Measurements from ENCODE around the gene ATP4A.
"Not testable (repeated sequence)": the region's sequence is repeated elsewhere in the genome, so short reads cannot be mapped to it uniquely, and the experiment has no call there.

The ATP4A gene

DNA sequence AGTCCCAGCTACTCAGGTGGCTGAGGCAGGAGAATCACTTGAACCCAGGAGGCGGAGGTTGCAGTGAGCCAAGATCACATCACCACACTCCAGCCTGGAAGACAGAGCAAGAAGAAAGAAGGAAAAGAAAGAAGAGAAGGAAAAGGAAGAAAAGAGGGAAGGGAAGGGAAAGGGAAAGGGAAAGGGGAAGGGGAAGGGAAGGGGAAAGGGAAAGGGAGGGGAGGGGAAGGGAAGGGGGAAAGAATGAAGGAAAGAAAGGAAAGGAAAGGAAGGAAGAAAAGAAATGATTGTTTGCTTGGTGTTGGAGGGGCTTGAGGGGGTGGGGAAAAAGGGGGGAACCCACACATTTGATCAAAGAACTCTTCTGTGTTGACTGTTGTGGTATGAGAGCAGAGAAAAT lies 32.5 kb upstream of the ATP4A start:
- Histone ChIP-seq H3K4me3 (ENCODE audit: low read length in 2 of 2) (no peak overlapping the region), H3K9me3 (ENCODE audit: control insufficient read depth in 2 of 2, low read length in 2 of 2) (no peaks in the 10 kb centered on the region), H3K9ac (ENCODE audit: low read length in 2 of 2) (no peak overlapping the region), H3K4me1 (ENCODE audit: control insufficient read depth, insufficient read depth, low read length) (no peaks in the 10 kb centered on the region), H3K36me3 (ENCODE audit: control insufficient read depth in 2 of 2, insufficient read depth in 2 of 2, low read length in 2 of 2) (no peaks in the 10 kb centered on the region), H3K27ac (ENCODE audit: low read length) (no peak overlapping the region), H3K27me3 (ENCODE audit: control insufficient read depth in 1 of 2, insufficient read depth in 2 of 2, low read length in 2 of 2) (peaks cover 0 to 2% of the 10 kb centered on the region in 2 donors)

DNA sequence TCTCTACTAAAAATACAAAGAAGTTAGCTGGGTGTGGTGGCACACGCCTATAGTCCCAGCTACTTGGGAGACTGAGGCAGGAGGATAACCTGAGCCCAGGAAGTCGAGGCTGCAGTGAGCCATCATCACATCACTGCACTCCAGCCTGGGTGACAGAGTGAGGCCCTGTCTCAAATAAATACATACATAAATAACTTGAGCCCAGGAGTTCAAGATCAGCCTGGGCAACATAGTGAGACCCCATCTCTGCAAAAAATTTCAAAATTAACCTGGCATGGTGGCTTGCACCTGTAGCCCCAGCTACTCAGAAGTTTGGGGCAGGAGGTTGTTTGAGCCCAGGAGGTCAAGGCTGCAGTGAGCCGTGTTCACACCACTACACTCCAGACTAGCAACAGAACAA lies 31.6 kb upstream of the ATP4A start:
- not testable (repeated sequence) for H3K9ac ChIP-seq (ENCODE audit: low read length in 2 of 2); H3K9me3 ChIP-seq (ENCODE audit: control insufficient read depth in 2 of 2, low read length in 2 of 2); H3K27ac ChIP-seq (ENCODE audit: low read length); H3K36me3 ChIP-seq (ENCODE audit: control insufficient read depth in 2 of 2, insufficient read depth in 2 of 2, low read length in 2 of 2); H3K27me3 ChIP-seq (ENCODE audit: control insufficient read depth in 1 of 2, insufficient read depth in 2 of 2, low read length in 2 of 2); H3K4me3 ChIP-seq (ENCODE audit: low read length in 2 of 2); H3K4me1 ChIP-seq (ENCODE audit: control insufficient read depth, insufficient read depth, low read length)

DNA sequence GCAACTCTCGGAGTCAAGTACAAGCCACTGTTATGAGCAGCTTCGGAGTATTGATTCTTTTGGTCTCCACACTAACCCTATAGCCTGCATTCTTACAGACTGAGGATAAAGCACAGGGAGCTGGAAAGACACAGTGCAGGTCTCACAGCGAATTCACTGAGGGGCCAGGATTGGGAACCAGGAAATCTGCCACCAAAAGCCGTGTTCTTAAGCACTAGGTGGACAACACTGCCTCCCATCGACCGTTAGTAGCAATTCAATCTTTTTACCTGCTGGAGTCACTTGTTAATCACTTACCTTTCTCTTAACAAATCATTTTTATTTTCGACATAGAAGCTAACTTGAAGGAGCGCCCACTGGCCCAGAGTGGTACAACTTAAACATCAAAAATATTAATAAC lies 28.8 kb upstream of the ATP4A start:
- Histone ChIP-seq H3K9ac (ENCODE audit: low read length in 2 of 2) (no peak overlapping the region), H3K36me3 (ENCODE audit: control insufficient read depth in 2 of 2, insufficient read depth in 2 of 2, low read length in 2 of 2) (no peaks in the 10 kb centered on the region), H3K9me3 (ENCODE audit: control insufficient read depth in 2 of 2, low read length in 2 of 2) (no peaks in the 10 kb centered on the region), H3K27ac (ENCODE audit: low read length) (no peak overlapping the region), H3K4me3 (ENCODE audit: low read length in 2 of 2) (no peak overlapping the region), H3K27me3 (ENCODE audit: control insufficient read depth in 1 of 2, insufficient read depth in 2 of 2, low read length in 2 of 2) (peaks cover 2 to 5% of the 10 kb centered on the region in 2 donors), H3K4me1 (ENCODE audit: control insufficient read depth, insufficient read depth, low read length) (no peaks in the 10 kb centered on the region)

DNA sequence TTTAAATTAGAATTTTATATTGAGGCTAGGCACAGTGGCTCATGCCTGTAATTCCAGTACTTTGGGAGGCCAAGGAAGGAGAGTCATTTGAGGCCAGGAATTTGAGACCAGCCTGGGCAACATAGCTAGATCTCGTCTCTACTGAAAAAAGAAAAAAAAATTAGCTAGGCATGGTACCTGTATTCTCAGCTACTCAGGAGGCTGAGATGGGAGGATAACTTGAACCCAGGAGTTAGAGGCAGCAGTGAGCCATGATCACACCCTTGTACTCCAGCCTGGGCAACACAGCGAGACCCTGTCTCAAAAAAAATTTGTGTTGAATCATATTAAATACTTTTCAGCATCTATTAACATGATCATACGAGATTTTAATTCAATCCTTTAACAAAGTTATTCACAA lies 27.4 kb upstream of the ATP4A start:
- H3K36me3 ChIP-seq (ENCODE audit: control insufficient read depth in 2 of 2, insufficient read depth in 2 of 2, low read length in 2 of 2) = no peaks in the 10 kb centered on the region
- peaks cover 5 to 6% of the 10 kb centered on the region in 2 donors for H3K27me3 ChIP-seq (ENCODE audit: control insufficient read depth in 1 of 2, insufficient read depth in 2 of 2, low read length in 2 of 2)

DNA sequence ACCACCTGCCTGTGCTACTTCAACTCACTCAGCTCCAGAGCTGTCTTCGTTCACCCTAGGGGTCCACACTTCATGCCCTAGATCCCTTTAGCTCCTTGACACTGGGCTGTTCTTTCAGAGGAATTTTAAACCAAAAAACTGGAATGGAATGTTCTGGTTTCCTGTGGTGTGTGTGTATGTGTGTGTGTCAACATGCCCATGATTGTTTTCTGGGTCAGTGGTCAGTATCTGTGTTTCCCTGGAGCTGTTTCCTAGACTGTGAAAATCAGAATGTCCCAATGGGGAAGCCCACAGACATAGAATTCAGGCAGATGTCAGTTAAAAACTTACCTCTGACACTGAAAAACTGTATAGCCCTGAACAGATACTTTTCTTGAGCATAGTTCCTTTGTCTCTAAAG lies 23.9 kb upstream of the ATP4A start:
- no peaks in the 10 kb centered on the region for H3K9me3 ChIP-seq (ENCODE audit: control insufficient read depth in 2 of 2, low read length in 2 of 2)

More for the DNA sequence above, 27.4 kb upstream of the ATP4A start:
- Histone ChIP-seq H3K9me3 (ENCODE audit: control insufficient read depth in 2 of 2, low read length in 2 of 2) (no peaks in the 10 kb centered on the region), H3K9ac (ENCODE audit: low read length in 2 of 2) (no peak overlapping the region), H3K27ac (ENCODE audit: low read length) (no peak overlapping the region), H3K4me3 (ENCODE audit: low read length in 2 of 2) (no peak overlapping the region), H3K4me1 (ENCODE audit: control insufficient read depth, insufficient read depth, low read length) (no peaks in the 10 kb centered on the region)

DNA sequence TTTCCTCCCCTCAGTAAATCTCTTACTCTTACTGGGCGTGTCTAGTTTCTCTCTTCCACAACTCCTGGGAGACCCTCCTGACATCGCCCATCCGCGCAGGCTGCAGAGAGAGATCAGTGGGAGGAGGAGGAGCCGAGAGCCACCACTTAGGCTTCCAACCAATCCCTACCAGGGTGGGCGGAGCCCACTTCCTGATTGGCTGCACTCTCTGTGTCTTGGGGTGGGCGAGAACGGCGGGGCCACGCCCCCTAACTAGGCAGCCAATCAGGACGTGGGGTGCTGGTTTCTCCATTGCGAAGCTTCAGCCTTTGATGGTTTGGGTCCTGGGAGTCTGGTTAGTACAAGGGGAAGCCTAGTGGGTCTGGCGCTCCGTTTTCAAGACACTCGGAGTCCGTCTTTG lies 22.4 kb upstream of the ATP4A start, which contains the start of gene PMIS2:
Gene PMIS2, plus strand, starts transcription at position 326 of the 400 bp plus-strand sequence. CDS start 87 bp downstream, outside the sequence.
- Histone ChIP-seq H3K36me3 (ENCODE audit: control insufficient read depth in 2 of 2, insufficient read depth in 2 of 2, low read length in 2 of 2) (no peaks in the 10 kb centered on the region), H3K27me3 (ENCODE audit: control insufficient read depth in 1 of 2, insufficient read depth in 2 of 2, low read length in 2 of 2) (peaks cover 6 to 12% of the 10 kb centered on the region in 2 donors), H3K9me3 (ENCODE audit: control insufficient read depth in 2 of 2, low read length in 2 of 2) (no peaks in the 10 kb centered on the region), H3K9ac (ENCODE audit: low read length in 2 of 2) (no peak within 1 kb of the TSS), H3K4me1 (ENCODE audit: control insufficient read depth, insufficient read depth, low read length) (no peaks in the 10 kb centered on the region), H3K4me3 (ENCODE audit: low read length in 2 of 2) (no peak within 1 kb of the TSS), H3K27ac (ENCODE audit: low read length) (no peak within 1 kb of the TSS)

More for the DNA sequence above, 23.9 kb upstream of the ATP4A start:
- H3K4me3 ChIP-seq (ENCODE audit: low read length in 2 of 2) = no peak overlapping the region
- H3K9ac ChIP-seq (ENCODE audit: low read length in 2 of 2) = no peak overlapping the region
- H3K36me3 ChIP-seq (ENCODE audit: control insufficient read depth in 2 of 2, insufficient read depth in 2 of 2, low read length in 2 of 2) = no peaks in the 10 kb centered on the region
- no peaks in the 10 kb centered on the region for H3K4me1 ChIP-seq (ENCODE audit: control insufficient read depth, insufficient read depth, low read length)
- no peak overlapping the region for H3K27ac ChIP-seq (ENCODE audit: low read length)
- H3K27me3 ChIP-seq (ENCODE audit: control insufficient read depth in 1 of 2, insufficient read depth in 2 of 2, low read length in 2 of 2) = peaks cover 6 to 12% of the 10 kb centered on the region in 2 donors

DNA sequence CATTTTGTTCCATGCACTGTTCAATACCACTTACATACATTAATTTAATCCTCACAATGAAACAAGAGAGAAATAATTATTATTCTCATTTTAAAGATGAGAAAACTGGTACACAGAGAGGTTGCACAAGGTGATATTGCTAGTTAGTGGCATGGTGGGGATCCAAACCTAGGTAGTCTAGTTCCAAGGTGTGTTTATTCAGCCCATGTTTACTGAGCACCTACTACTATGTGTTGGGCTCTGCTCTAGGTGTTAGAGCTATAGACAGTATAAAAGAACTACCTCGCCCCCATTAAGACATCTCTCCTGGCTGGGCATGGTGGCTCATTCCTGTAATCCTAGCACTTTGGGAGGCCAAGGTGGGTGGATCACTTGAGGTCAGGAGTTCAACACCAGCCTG lies 19.3 kb upstream of the ATP4A start:
- H3K27ac ChIP-seq (ENCODE audit: low read length) = no peak overlapping the region
- no peaks in the 10 kb centered on the region for H3K4me1 ChIP-seq (ENCODE audit: control insufficient read depth, insufficient read depth, low read length)
- H3K9ac ChIP-seq (ENCODE audit: low read length in 2 of 2) = no peak overlapping the region
- no peaks in the 10 kb centered on the region for H3K9me3 ChIP-seq (ENCODE audit: control insufficient read depth in 2 of 2, low read length in 2 of 2)
- H3K27me3 ChIP-seq (ENCODE audit: control insufficient read depth in 1 of 2, insufficient read depth in 2 of 2, low read length in 2 of 2) = peaks cover 4 to 9% of the 10 kb centered on the region in 2 donors
- no peak overlapping the region for H3K4me3 ChIP-seq (ENCODE audit: low read length in 2 of 2)
- no peaks in the 10 kb centered on the region for H3K36me3 ChIP-seq (ENCODE audit: control insufficient read depth in 2 of 2, insufficient read depth in 2 of 2, low read length in 2 of 2)

DNA sequence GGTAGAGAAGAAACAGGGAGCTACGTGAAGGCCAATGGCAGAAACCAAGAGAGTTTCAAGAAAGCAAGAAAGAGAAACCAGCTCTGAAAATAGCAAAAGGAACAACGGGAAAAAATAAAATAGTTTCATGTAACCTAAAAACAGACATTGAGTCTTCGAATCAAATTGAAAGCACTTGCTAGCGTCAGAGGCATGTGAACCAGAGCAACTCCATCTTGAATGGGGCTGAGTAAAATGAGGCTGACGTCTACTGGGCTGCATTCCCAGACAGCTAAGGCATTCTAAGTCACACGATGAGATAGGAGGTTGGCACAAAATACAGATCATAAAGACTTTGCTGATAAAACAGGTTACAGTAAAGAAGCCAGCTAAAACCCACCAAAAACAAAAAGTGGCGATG lies 15.2 kb upstream of the ATP4A start:
- Histone ChIP-seq H3K4me3 (ENCODE audit: low read length in 2 of 2) (no peak overlapping the region), H3K9ac (ENCODE audit: low read length in 2 of 2) (no peak overlapping the region), H3K4me1 (ENCODE audit: control insufficient read depth, insufficient read depth, low read length) (no peaks in the 10 kb centered on the region), H3K36me3 (ENCODE audit: control insufficient read depth in 2 of 2, insufficient read depth in 2 of 2, low read length in 2 of 2) (no peaks in the 10 kb centered on the region), H3K27me3 (ENCODE audit: control insufficient read depth in 1 of 2, insufficient read depth in 2 of 2, low read length in 2 of 2) (peaks cover 0 to 4% of the 10 kb centered on the region in 2 donors), H3K27ac (ENCODE audit: low read length) (no peak overlapping the region), H3K9me3 (ENCODE audit: control insufficient read depth in 2 of 2, low read length in 2 of 2) (peaks cover 13 to 16% of the 10 kb centered on the region in 2 donors)

DNA sequence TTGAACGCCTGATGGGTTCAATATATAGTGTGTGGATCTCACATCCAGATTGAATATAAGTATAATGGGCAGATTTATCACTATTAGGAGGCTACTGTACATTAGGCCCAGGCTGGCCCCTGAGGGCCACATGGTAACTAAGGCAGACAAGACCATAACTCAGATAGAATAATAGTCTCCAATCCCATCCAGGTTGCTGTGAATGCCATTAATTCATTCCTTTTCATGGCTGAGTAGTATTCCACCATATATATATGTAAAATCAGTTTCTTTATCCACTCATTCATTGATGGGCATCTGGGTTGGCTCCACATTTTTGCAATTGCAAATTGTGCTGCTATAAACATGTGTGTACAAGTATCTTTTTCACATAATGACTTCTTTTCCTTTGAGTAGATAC lies 14.5 kb upstream of the ATP4A start:
- H3K9ac ChIP-seq (ENCODE audit: low read length in 2 of 2) = no peak overlapping the region
- H3K27ac ChIP-seq (ENCODE audit: low read length) = no peak overlapping the region
- no peaks in the 10 kb centered on the region for H3K4me1 ChIP-seq (ENCODE audit: control insufficient read depth, insufficient read depth, low read length)
- peaks cover 0 to 4% of the 10 kb centered on the region in 2 donors for H3K27me3 ChIP-seq (ENCODE audit: control insufficient read depth in 1 of 2, insufficient read depth in 2 of 2, low read length in 2 of 2)
- H3K36me3 ChIP-seq (ENCODE audit: control insufficient read depth in 2 of 2, insufficient read depth in 2 of 2, low read length in 2 of 2) = no peaks in the 10 kb centered on the region
- H3K4me3 ChIP-seq (ENCODE audit: low read length in 2 of 2) = no peak overlapping the region
- peaks cover 13 to 16% of the 10 kb centered on the region in 2 donors for H3K9me3 ChIP-seq (ENCODE audit: control insufficient read depth in 2 of 2, low read length in 2 of 2)

DNA sequence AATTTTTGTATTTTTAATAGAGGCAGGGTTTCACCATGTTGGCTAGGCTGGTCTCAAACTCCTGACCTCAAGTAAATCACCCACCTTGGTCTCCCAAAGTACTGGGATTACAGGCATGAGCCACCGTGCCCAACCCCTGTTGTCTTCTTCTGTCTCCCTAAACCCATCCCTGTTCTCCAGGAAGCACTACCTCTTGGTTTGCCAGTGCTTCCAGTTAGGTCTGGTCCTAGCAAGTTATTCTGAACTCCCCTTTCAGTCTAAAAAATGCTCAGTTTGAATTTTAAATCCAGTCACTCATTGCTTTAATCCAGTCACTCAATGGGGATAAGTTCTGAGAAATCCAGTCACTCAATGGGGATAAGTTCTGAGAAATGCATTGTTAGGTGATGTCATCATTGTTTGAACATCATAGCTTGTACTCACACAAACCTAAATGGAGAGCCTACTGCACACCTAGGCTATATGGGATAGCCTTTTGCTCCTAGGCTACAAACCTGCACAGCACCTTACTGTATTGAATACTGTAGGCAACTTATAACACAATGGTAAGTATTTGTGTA lies 8.0 kb upstream of the ATP4A start:
- Histone ChIP-seq H3K9ac (ENCODE audit: low read length in 2 of 2) (no peak overlapping the region), H3K36me3 (ENCODE audit: control insufficient read depth in 2 of 2, insufficient read depth in 2 of 2, low read length in 2 of 2) (no peaks in the 10 kb centered on the region), H3K4me3 (ENCODE audit: low read length in 2 of 2) (no peak overlapping the region), H3K27me3 (ENCODE audit: control insufficient read depth in 1 of 2, insufficient read depth in 2 of 2, low read length in 2 of 2) (peaks cover 0 to 4% of the 10 kb centered on the region in 2 donors), H3K4me1 (ENCODE audit: control insufficient read depth, insufficient read depth, low read length) (no peaks in the 10 kb centered on the region), H3K27ac (ENCODE audit: low read length) (no peak overlapping the region), H3K9me3 (ENCODE audit: control insufficient read depth in 2 of 2, low read length in 2 of 2) (peaks cover 9 to 10% of the 10 kb centered on the region in 2 donors)

DNA sequence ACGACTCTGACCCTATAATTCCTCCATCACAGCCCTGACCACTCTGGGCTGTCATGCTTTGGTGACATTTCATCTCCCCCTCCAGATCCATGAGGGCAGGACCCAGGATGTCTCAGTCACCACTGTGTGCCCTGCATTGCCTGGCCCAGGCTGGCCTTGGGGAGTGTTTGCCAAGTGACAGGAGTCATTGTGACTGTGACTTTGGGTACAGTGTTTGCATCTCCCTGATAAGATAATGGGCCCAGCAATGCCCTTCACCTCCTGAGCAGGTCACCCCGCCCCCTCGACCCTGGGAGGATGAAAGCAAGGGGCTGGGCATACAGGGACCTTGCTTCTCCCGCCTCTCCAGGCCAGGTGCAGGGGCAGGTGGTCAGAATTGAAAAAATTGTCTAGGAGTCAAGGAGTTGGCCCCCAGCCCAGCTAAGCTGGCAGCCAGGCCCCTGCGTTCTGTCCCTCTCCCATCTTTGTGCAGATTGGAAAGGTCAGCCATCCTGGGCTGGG lies 5.9 kb upstream of the ATP4A start:
- Histone ChIP-seq H3K4me1 (ENCODE audit: control insufficient read depth, insufficient read depth, low read length) (no peaks in the 10 kb centered on the region), H3K27ac (ENCODE audit: low read length) (no peak overlapping the region), H3K9me3 (ENCODE audit: control insufficient read depth in 2 of 2, low read length in 2 of 2) (peaks cover 0 to 2% of the 10 kb centered on the region in 2 donors), H3K27me3 (ENCODE audit: control insufficient read depth in 1 of 2, insufficient read depth in 2 of 2, low read length in 2 of 2) (peaks cover 0 to 9% of the 10 kb centered on the region in 2 donors), H3K9ac (ENCODE audit: low read length in 2 of 2) (no peak overlapping the region), H3K4me3 (ENCODE audit: low read length in 2 of 2) (no peak overlapping the region), H3K36me3 (ENCODE audit: control insufficient read depth in 2 of 2, insufficient read depth in 2 of 2, low read length in 2 of 2) (no peaks in the 10 kb centered on the region)

All from stomach smooth muscle (tissue), 2 donors.